ENCODE results near the gene IPCEF1.

GRCh38 chr6:154197196-154197860, 159.3 kb downstream of the IPCEF1 start:
- TF ChIP-seq CTCF (conservative IDR thresholded peaks at IDR 0.05; ENCODE audit: low read length) (no peak), EZH2phosphoT487 (IDR thresholded peaks at IDR 0.05; ENCODE audit: borderline replicate concordance) (no peak)
